Measurements from ENCODE around the gene PPM1H.

DNA sequence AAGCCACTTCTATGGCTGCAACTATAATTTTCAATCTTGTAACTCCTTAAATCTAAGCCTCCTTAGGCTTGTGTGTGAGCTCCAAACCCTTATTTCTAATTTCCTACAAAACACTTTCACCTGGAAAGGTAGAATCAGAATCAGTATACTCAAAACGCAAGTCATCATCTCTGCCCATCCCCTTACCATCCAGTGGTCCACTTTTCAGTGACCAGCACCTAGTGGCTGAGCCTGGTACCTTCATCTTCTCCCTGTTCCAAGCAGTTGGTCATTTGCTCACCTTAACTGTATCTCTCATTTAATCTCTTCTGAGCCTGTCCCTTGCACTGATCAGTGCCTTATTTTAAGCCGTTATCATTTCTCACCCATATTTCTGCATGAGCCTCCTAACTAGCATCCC, 107.9 kb downstream of the PPM1H start:
- TF ChIP-seq SUZ12 (IDR thresholded peaks at IDR 0.05; ENCODE audit: unreplicated experiment): no peak
- TF ChIP-seq POLR2AphosphoS5 (IDR thresholded peaks at IDR 0.05; ENCODE audit: low read length): no peak

Measured in GM12878 (cell line).